GM19372 (cell line): Measurements from ENCODE around the gene SLC13A2.

Experiments used
- ATAC-seq: cut with Tn5 transposase; IDR thresholded peaks from one replicate; pipeline ENCODE4 v1.9.1; 2021; ENCODE audit warnings: mild to moderate bottlenecking, low read depth, moderate library complexity; ENCODE audit not compliant: unreplicated experiment

Gene SLC13A2

DNA sequence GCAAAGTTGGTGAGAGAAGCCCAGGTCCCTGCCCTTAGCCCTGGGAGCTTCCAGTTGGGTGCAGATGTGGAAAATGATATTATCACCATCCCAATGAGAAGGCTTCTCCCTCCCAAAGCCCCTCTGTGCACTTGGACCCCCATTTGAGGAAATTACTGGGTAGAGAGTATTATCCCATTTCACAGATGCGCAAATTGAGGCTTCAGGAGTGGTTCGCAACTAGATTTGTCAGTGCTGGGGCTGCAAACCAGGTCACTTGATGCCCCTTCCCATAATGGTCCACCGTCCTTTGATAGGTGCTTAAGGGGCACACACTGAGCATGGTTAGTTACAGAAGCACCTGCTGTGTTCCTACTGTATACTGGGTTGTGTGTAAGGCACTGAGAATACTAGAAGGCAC lies 18.4 kb downstream of the SLC13A2 start:
- ATAC-seq = no peak

DNA sequence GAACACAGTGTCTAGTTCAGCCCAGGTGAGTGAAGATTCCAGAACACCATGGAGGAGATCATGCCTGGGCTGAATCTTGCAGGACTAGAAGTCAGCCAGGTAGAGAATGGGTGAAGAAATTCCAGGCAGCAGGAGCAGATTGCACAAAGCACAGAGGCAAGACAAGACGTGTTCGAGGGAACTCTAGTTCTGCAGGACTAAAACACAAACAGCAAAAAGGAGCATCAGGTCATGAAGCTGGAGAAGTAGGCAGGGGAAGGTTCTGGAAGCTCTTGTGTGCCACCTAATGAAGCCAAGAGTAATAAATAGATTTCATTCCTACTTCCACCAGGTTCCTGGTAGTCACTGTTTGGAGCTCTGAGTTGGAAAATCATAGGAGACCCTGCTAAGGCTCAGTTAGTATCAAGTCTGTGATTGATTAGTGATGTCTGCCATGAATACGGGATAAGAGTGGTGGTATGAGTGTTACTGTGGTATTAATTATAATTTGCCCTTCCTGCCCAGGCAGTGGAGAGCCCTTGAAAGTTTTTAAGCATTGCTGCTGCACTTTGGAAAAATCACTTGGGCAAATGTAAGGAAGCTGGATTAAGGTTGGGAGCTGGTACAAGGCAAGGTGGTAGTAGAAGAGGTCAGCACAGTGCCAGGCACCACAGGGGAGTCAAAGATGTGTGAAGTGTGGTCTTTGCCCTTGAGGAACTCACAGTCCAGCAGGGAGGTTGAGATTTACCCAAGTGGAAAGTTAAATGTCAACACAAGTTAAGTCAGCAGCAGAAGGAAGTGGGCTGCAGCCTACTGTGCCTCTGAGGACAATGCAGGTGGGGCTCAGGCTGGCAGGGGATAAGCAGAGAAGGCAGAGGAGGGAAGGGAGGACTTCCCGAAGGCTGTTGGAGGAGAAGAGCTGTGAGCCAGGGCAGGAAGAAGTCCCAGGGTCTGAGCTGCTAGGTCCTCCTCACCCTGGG lies 19.2 kb downstream of the SLC13A2 start:
- ATAC-seq = no peak

DNA sequence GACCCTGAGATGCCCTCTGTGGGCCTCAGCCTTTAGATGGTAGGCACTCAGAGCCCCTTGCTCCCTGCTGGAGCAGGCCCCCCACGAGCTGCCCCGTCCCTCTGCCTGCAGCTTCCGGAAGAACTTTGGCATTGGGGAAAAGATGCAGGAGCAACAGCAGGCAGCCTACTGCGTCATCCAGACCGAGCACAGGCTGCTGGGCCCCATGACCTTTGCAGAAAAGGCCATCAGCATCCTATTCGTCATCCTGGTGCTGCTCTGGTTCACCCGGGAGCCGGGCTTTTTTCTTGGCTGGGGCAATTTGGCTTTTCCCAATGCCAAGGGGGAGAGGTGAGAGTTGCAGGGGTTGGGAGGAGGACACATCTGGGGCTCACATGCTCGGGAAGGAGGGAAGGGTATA lies 20.0 kb downstream of the SLC13A2 start:
- ATAC-seq = no peak

DNA sequence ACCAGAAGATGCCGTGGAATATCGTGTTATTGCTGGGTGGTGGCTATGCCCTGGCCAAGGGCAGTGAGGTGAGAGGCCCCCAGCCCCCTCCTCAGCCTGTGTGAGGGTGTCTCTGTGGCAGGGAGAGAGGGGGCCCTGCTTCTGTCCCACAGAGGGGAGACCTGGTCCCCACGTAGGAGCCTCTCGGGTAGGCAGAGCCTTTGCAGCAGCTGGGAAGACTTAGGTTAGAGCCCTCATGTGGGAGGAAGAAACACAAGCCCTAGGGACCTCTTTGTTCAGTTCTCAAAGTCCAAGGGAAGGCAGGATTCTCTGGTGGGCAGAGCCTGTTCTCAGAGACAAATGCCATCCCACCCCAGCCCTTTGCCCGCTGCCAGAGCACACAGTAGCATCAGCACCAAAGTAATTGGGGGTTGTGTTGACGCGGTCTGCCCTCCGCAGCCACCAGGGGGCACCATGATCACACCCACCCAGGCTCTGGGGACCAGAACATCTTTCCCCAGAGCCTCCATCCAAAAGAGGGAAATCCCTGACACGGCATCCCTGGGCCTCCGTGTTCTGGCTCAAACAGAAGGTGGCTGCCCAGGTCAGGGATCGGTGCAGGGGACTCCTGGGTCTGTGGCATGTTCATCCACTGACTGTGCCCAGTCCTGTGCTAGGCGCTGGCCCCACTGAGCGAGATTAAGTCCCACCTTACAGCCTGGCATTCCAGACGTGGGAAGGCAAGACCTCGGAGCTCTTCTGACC lies 21.2 kb downstream of the SLC13A2 start:
- no peak for ATAC-seq

DNA sequence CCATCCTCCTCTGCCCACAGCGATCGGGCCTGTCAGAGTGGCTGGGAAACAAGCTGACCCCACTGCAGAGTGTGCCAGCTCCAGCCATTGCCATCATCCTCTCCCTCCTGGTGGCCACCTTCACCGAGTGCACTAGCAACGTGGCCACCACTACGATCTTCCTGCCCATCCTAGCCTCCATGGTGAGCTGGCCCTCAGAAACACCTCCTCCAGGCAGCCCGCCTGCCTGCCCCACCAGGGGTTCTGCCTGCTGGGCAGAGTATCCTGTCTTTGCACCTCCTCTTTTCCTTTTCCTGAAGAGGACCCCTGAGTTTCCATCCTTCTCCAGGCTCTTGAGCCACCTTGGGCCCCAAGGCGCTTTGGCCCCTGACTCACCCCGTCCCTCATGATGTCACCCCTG lies 22.2 kb downstream of the SLC13A2 start:
- ATAC-seq = no peak

DNA sequence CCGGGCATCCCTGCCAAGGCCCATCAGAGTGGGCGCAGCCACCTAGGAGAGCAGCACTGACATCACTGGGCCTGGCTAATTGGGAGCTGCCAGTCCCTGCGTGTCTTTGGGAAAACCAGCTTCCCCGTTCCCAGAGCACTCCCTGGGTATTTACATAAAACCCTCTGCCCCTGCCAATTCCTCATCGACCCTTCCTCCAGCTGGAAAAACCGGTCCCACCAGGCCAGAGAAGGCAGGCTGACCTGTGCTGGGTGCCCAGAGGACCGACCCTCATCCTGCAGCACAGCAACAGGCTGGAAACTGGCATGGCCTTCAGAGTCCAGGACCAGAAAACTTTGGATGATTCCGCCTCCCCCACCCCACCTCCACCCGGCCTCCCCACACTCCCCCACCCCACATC lies 24.5 kb downstream of the SLC13A2 start:
- ATAC-seq = no peak

DNA sequence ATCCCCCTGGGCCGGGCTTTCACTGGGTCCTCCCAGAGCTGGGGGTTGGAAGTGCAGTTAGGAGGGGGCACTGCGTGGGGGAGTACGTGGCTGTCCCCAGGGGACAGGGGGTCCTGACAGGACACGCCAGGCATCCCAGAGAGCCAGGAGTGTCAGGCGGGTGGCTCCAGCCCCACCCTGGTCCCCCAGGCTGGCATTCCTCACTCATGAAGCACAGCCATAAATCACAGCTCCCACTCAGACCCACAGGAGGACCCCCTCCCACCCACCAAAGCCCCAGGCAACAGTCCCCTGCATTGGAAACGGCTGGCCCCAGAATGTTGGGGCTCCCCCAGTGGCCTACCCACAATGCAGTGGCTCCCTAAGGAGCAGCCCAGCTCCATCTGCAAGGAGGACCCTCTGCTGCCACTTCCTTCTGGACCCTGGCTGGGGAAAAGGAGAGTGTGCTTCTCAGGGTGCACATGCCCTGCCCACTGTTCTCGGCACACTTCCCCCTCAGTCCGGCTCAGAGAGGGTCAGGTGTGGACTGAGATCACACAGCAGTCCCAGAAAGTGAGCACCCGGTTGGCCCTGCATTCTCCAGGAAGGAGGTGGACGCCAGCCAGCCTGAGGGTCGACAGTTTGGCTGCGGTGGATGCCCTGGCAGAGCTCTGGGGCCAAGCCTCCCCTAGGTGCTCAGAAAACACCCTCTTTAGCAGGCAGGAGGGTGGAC lies 25.4 kb downstream of the SLC13A2 start:
- no peak for ATAC-seq

DNA sequence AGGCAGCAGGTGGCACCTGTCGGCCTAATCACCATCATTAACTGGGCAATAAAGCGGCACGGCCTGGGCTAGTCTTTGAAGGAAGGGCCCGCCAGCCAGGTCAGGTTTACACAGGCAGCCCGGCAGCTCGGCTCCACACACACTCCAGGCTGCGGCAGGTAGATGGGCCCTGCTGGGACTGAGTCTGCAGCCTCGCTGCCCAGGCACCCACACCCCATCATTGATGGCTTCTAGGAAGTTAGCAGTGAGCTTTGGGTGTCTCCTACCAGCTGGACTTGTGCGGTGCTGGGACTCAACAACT lies 25.9 kb downstream of the SLC13A2 start:
- ATAC-seq = no peak

DNA sequence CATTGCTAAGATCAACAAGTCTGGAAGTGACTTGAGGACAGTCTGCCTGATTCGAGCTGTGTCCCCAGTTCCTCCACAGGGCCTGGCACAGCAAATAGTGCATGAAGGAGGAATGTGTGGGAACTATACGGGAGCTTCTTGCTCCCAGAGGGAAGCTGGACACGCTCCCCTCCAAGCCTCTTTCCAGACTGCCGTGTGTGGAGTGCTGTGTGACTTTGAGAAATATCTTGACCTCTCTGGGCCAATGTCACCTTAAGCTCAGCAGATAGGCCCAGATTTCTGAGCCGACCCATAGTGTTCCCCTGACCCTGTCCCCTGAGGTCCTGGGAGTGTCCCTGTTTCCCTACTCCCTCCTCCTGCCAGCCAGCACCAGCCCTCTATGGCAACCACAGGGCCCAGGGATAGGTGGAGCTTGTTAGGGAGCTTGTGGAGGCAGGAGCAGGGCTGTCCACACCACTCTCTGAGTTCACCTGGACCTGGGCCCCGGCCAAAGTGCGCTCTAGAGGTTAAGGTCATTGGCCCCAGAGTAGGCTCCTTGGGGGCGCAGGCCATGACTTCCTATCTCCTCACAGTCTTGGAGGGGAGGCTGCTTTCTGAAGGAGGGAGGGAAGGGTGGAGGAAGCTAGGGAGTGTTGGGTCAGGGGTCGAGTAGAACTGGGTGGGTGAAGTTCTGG lies 26.4 kb downstream of the SLC13A2 start:
- ATAC-seq = no peak

DNA sequence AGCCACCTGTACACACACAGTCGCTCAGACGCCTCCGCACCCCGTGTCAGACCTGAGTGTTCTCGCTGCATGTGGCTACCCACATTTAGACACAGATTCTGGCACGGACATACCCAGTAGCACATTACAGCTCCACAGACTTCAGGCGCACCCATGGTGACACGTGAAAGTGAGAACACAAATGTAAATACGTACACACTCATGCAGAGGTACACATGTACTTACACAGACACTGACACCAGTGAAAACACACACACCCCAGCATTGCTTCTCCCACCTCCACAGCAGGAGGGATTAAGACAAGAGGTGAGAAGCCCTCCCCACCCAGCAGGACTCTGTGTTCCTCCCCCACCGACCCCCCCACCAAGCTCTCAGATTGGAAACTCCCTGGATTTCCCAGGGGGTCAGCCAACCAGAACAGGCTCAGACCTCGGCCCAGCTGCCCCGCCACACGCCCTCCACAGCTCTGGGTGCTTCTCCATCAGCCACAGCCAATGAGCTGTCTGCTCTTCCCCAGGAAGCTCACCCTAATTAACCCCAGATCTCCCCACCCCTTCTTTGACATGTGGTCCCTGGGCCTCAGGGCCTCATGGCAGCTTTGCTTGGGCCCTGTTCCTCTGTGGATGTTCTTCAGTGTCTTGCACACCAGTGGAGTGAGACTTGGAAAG lies 27.4 kb downstream of the SLC13A2 start:
- peak; percentile 59 for ATAC-seq

DNA sequence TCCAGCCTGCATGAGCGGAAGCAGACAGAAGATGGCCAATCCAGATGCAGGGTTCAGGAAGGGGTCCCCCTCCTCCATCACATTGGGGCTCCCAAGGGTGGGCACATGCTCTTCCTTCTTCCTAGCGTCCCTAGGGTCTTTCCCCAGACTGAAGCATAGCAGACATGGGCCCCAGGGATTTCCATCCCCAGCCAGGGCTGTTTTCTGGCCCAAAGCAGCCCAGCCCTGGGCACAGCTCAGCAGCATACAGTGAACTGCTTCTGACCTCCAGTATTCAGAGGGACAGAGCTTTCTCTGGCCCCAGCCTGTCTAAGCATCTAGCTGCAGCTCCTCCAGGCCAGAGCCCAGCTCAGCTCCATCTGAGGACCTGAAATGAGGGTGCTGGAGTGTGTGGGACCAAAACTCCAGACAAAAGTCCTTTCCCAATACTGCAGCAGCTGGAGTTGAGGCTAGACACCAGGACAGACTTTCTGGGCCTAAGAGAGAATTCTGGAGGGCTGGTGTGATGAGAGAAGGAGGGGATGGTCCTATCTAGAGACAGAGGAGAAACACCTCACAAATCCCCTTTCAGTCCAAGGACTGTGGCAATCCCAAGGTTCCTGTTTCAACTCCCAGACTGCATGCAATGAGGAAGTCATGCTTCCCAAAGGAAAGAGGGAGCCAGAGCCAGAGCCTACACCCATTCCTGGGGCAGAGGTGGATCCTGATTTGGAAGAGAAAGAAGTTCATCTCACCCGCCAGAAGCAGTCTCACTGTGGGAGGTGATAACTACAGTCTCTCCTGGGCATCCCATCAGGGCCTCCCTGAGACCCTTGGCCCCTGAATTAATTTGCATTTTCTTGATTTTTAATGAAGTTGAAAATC lies 28.2 kb downstream of the SLC13A2 start:
- ATAC-seq = no peak

DNA sequence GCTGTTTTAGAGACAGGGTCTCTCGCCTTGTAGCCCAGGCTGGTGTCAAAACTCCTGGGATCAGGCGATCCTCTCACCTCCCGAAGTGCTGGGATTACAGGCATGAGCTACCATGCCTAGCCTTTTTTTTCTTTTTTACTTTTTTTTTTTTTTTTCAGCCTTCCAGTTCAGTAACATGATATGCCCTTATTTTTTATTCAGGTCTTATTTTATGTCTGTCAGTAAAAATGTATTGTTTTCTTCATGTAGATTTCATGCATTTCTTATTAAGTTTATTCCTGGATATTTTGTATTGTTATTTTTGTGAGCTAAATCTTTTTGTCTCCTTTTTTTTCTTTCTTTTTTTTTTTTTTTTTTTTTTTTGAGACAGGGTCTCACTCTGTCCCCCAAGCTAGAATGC lies 30.0 kb downstream of the SLC13A2 start:
- ATAC-seq = no peak

DNA sequence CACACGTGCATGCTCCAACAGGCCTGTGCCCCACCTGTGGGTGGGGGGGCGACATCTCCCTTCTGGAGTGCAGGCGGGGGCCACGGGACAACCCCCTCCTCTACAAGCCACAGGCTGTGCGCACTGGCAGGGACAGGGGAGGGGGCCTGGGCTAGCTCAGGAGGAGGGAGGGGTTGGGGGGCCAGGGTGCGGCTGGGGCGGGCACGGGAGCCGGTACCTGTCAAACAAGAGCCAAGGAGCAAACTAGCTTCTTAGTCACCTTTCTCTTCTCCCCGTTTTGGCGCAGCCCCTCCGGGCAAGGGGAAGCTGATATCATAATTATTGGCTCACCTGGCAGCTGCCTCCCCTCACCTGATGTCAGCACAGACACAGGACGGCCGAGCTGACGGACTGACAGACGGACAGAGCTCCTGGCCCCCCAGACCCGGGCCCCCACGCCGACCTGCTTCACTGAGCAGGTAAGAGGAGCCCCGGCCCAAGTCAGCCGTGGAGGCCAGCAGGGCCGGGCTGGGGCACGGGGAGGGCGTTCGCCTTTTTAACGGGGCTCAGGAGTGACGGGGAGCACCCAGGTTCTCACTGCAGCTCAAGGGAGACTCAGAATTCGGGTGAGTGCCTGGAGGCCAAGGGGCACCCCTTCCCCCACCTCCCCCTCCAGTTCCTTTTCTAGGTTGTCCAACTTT lies 32.7 kb downstream of the SLC13A2 start, which contains the start of gene FOXN1:
TSS of gene FOXN1 (plus strand) at position 363 of the 680 bp plus-strand sequence. CDS start 17,622 bp downstream, outside the sequence.
- ATAC-seq = no peak

DNA sequence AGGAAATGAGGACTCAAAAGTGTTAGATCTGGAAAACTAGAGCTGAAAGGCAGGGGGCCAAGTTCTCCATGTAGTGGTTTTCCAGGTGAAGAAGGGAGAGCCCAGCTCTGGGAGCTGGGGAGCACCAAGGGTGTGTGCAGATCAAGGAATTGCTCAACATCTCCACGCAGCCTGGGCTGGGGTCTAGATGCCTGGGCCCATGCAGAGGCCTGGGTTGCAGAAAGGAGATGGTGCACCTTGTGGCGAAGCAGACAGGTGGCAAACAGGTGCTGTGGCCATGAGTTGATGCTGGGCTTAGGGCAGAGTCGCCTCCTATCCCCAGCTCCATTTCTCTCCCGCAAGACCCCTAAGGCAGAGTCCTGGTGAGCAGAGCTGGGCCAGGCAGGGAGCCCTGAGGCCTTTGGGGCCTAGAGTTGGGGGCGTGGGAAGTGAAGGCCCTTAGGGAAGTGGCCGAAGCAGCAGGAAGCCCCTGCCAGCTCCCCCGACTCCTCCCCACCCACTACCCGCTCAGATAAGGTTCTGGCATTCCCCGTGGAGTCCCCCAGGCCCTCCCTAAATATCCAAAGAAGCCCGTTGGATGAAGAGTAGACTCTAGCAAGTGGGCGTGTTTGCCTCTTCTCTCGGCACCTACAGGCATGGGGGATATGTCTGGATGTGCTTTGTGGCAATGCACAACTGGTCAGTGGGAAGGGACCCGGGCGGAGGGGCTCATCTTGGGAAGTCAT lies 33.5 kb downstream of the SLC13A2 start:
- no peak for ATAC-seq

DNA sequence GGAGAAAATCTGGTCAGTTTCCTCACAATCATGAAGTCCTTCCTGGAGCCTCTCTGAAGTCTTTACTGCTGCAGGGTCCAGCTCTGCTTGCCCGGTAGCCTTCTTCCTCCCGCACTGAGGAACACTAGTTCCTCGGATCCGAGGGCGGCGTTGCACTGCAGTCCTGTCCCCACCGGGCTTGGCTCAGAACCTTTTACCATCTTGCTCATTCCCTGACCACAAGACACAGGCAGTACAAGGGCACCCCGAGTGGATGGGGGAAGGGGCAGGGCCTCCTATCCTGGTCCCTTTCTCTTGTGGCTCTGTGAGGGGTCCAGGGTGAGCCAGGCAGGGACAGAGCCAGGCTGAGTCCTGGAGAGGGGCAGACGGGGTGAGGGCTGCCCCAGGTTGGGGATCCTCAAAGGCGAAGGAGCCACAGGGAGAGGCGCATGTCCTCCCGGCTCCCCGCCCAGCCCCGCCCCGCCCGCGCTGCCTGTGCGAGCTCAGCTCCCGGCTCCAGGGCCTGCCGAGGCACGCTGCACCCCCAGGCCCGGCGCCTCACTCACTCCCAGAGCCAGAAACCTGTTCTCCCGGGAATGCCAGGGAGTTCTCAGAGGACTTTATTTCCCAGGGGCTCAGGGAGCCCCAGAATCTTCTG lies 34.2 kb downstream of the SLC13A2 start:
- no peak for ATAC-seq

DNA sequence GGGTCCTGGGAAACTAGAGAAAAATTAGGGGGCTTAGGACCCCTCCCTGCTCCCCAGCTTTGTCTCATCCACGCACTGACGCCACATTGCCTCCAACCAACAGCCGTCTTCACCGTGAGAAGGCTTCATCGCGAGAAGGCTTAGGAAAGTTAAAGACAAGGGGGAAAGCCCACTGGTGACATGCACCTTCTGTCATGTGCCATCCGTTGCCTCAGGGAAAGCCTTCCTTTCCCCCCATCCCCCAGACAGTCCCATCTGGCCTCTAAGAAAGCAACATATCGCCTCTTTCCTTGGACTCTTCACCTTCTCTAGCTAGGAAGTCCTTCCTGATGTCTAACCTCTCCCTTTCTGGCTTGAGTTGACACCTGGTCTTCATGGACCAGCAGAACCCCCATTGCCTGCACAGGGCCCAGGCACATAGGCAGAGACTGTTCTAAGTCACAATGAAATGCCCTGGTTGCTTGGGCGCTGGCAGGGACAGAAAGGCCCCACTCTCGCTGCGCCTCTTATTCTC lies 34.8 kb downstream of the SLC13A2 start:
- no peak for ATAC-seq

DNA sequence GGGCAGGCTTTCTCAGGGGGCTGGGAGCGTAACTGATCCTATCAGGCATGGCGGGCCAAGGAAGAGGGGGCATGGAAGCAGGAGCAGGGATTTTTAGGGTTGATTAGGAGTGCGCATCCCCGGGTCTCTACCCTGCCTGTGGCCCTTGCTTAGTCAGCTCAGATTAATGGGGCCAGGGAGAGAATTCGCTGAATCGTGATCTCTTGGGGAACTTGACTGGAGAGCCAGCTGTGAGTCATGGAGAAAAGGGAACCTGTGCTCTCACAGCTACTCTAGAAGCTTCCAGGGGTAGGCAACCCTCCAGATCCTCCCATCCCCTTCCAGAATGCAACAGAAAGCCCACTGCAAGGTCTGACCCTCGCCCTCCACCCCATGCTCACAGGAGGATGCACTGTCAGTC lies 36.3 kb downstream of the SLC13A2 start:
- no peak for ATAC-seq
